HepG2 (cell line): Measurements from ENCODE around the gene PHF13.

ENCODE experiments used
- ARNTL ChIP-seq: sonication (generic); formaldehyde crosslinking; IDR thresholded peaks from 2 replicates; pipeline ENCODE4 v1.4.0; 2020; ENCODE audit warnings: mild to moderate bottlenecking, missing genetic modification reagents
- CREB1 ChIP-seq, 2 experiments: fragments of 450-650 bp in 1 of 2; IDR thresholded peaks; 2 replicates each; pipeline ENCODE4 v1.6.1; 2016 to 2017; ENCODE audit warnings: control low read depth in 1 of 2, mild to moderate bottlenecking in 1 of 2, missing compliant biosample characterization in 1 of 2, missing genetic modification characterization in 1 of 2
- CTCF ChIP-seq: sonication (generic); formaldehyde crosslinking; IDR thresholded peaks from 2 replicates; pipeline ENCODE4 v1.5.0; 2020; ENCODE audit warnings: mild to moderate bottlenecking, missing genetic modification reagents, moderate library complexity
- NR3C1 ChIP-seq: sonication (generic); formaldehyde crosslinking; IDR thresholded peaks from 2 replicates; pipeline ENCODE4 v1.4.0; 2020; ENCODE audit warnings: missing genetic modification reagents
- POLR2AphosphoS5 ChIP-seq: IDR thresholded peaks from 2 replicates; pipeline ENCODE4 v1.6.1; 2012; ENCODE audit warnings: low read depth, low read length
- RAD21 ChIP-seq: fragments of 450-650 bp; formaldehyde crosslinking; IDR thresholded peaks from 2 replicates; pipeline ENCODE4 v1.5.0; 2020; ENCODE audit warnings: mild to moderate bottlenecking
- REST ChIP-seq, 2 experiments: IDR thresholded peaks; 2 replicates each; pipeline ENCODE4 v1.6.1; 2011 to 2012; ENCODE audit warnings: low read length in 2 of 2, borderline replicate concordance in 1 of 2, low read depth in 1 of 2, mild to moderate bottlenecking in 1 of 2, moderate library complexity in 1 of 2
- SALL2 ChIP-seq: sonication (generic); formaldehyde crosslinking; IDR thresholded peaks from 2 replicates; pipeline ENCODE4 v1.8.1; 2023; ENCODE audit warnings: mild to moderate bottlenecking, missing genetic modification reagents, inconsistent platforms
- YY1 ChIP-seq: IDR thresholded peaks from 2 replicates; pipeline ENCODE4 v1.6.1; 2011; ENCODE audit warnings: low read length, low read depth, moderate library complexity, mild to moderate bottlenecking; ENCODE audit not compliant: insufficient read depth, insufficient replicate concordance
- ZBTB33 ChIP-seq: sonication (generic); formaldehyde crosslinking; IDR thresholded peaks from 2 replicates; pipeline ENCODE4 v1.4.0; 2020; ENCODE audit warnings: missing genetic modification reagents
- ZC3H4 ChIP-seq: sonication (generic); formaldehyde crosslinking; IDR thresholded peaks from 2 replicates; pipeline ENCODE4 v1.4.0; 2020; ENCODE audit warnings: missing genetic modification reagents, borderline replicate concordance
- ZNF121 ChIP-seq: sonication (generic); formaldehyde crosslinking; IDR thresholded peaks from 2 replicates; pipeline ENCODE4 v1.5.0; 2020; ENCODE audit warnings: mild to moderate bottlenecking, missing genetic modification reagents

GRCh38 chr1:6631058-6631457, 17.5 kb downstream of the PHF13 start:
- TF ChIP-seq CREB1 (IDR thresholded peaks at IDR 0.05) (no peak), CREB1 (CRISPR knock-in tag; IDR thresholded peaks at IDR 0.05) (no peak), ZBTB33 (no peak), ARNTL (no peak), SALL2 (no peak), YY1 (no peak), ZNF121 (CRISPR knock-in tag) (peak; percentile 43; the same call in 1 of the 2 replicates), RAD21 (CRISPR knock-in tag) (no peak), REST (IDR thresholded peaks at IDR 0.05; ENCODE audit: borderline replicate concordance in 1 of 2, low read depth in 1 of 2, low read length in 2 of 2) (no peak), ZC3H4 (no peak), NR3C1 (CRISPR knock-in tag) (no peak), CTCF (CRISPR knock-in tag) (no peak), POLR2AphosphoS5 (no peak)
